ES-I3 (cell line): Measurements from ENCODE around the gene NRTN.

Experiments
- H3K36me3 ChIP-seq: 2 replicates; pipeline ENCODE4 v1.6.1; 2013; ENCODE audit warnings: mild to moderate bottlenecking, low read length, control low read depth, moderate library complexity; ENCODE audit not compliant: insufficient read depth
- H3K4me1 ChIP-seq: 2 replicates; pipeline ENCODE4 v1.6.1; 2013; ENCODE audit warnings: mild to moderate bottlenecking, control low read depth, low read length; ENCODE audit not compliant: insufficient read depth
- H3K9ac ChIP-seq: 2 replicates; pipeline ENCODE4 v1.6.1; 2013; ENCODE audit warnings: low read depth, mild to moderate bottlenecking, low read length, moderate library complexity
- H3K9me3 ChIP-seq: 2 replicates; pipeline ENCODE4 v1.6.1; 2013; ENCODE audit warnings: mild to moderate bottlenecking, low read length, moderate library complexity; ENCODE audit not compliant: control insufficient read depth, insufficient read depth

Gene NRTN

DNA sequence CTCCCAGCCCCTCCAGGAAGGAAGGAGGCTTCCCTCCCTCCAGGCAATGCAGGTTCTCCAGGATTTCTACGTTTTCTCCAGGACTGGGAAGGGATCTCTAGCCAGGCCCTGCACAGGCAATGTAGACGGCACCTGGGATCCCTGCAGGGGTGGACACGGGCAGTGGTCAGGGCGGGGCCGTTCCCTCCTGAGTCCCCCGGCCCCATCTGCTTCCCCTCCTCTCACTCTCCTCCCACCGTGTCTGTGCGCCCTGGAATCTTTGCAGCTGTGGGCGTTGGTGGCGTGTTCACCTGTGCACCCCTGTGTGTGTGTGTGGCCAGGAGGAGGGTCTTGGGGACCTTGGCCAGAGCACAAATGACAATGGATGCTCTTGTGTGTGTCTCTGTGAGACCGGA lies 10.0 kb downstream of the NRTN start:
- Histone ChIP-seq H3K9ac (no peak overlapping the region), H3K36me3 (no peaks in the 10 kb centered on the region), H3K4me1 (no peaks in the 10 kb centered on the region), H3K9me3 (no peaks in the 10 kb centered on the region)

DNA sequence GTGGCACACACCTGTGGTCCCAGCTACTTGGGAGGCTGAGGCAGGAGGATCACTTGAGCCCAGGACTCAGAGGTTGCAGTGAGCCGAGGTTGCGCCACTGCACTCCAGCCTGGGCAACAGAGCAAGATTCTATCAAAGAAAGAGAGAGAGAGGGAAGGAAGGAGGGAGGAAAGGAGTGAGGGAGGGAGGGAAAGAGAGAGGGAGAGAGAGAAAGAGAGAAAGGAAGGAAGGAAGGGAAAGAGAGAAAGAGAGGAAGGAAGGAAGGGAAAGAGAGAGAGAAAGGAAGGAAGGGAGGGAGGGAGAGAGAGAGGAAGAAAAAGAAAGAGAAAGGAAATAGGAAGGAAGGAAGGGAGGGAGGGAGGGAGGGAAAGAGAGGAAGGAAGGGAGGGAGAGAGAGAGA lies 12.4 kb downstream of the NRTN start:
- H3K9me3 ChIP-seq, result no peaks in the 10 kb centered on the region

DNA sequence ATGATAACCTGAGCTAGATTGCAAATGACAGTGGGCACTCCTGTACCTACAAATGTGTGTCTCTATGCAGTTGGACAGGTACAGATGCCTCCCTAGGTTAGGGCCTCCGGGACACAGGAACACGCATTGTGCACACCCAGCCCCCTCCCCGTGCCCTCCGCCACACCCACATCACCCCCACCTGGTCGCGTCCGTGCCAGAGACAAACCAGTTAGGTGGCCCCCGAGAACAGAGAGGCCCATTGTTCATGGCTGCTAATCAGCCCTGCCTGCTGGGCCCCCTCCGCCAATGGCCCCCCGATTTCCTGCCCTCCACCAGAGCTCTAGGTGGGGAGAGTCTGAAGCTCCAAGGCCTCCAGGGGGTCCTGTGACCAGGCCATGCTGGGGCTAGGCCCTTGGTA lies 13.7 kb downstream of the NRTN start:
- H3K9ac ChIP-seq, result no peak overlapping the region
- H3K9me3 ChIP-seq, result no peaks in the 10 kb centered on the region
- H3K36me3 ChIP-seq, result no peaks in the 10 kb centered on the region
- H3K4me1 ChIP-seq, result no peaks in the 10 kb centered on the region

More for the DNA sequence above, 12.4 kb downstream of the NRTN start:
- no peak overlapping the region for H3K9ac ChIP-seq
- no peaks in the 10 kb centered on the region for H3K36me3 ChIP-seq
- no peaks in the 10 kb centered on the region for H3K4me1 ChIP-seq

DNA sequence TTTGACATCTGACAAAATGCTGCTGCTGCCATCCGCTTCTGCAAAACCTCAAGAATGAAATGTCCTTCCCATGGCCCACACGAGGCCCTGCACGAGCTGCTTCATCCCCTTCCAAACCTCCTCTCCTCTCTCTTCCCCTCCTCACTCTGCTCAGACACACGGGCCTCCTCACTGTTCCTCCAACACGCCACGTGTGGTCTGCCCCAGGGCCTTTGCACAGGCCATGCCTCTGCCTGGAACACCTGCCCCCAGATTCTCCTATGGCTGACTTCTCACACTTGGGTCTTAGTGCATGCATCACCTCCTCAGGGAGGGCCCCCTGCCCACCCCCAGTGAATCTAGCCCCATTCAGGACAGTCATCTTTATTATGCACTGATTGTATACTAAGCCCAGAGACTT lies 15.9 kb downstream of the NRTN start:
- H3K4me1 ChIP-seq, result no peaks in the 10 kb centered on the region
- H3K9ac ChIP-seq, result no peak overlapping the region
- H3K9me3 ChIP-seq, result no peaks in the 10 kb centered on the region
- H3K36me3 ChIP-seq, result no peaks in the 10 kb centered on the region

DNA sequence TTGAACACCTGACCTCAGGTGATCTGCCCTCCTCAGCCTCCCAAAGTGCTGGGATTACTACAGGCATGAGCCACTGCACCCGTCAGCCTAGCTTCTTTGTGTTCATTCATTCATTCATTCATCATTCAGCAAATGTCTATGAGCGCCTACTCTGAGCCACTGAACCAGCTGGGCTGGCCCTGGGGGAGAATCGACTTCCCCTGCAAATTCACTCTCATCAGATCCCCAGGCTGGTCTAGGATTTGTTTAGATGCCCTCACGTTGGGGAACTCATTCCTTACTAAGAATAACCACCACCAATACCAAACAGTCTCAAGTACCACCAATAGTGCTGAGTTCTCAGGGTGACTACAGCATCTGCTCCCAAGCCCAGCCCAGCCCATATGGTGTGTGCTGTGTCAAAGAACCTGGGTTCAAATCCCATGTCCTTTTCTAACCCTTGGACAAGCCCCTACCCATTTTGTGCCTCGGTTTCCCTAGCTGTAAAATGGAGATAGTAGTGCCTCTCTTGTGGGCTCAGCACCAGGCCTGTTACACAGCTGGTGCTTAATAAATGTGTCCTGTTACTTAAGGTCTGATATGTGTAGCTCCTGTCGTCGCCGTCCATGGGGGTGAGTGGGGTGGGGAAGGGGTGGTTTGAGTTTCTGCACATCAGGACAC lies 16.8 kb downstream of the NRTN start:
- Histone ChIP-seq H3K9ac (no peak overlapping the region), H3K9me3 (no peaks in the 10 kb centered on the region), H3K4me1 (peaks cover 3% of the 10 kb centered on the region; the same call in 1 of the 2 replicates), H3K36me3 (no peaks in the 10 kb centered on the region)

DNA sequence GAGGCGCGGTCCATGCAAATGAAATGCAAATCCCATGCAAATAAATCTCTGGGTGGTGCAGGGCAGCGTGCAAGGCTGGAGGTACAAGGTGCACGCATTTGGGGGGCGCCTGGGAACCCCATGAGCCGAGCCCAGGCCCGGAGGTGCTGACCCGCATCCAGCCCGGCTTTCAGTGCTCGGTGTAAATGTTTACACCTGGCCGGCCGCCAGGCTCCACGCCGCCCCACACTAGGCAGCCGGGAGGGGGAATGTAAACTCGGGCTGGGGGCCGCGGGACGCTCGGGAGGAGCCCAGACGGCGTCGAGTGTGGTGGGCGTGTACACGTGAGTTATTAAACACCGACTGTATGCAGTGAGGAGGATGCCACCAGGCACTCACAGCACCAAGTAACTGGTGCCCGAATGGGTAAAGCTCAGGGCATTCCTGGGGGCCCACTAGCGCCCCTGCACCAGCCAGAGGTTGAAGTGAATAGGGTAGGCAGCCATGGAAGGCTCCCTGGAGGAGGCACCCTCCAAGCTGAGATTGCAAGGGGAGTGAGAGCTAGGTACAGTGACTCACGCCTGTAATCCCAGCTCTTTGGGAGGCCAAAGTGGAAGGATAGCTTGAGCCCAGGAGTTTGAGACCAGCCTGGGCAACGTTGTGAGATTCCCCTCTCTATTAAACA lies 17.4 kb downstream of the NRTN start:
- Histone ChIP-seq H3K9ac (no peak overlapping the region), H3K36me3 (no peaks in the 10 kb centered on the region), H3K9me3 (no peaks in the 10 kb centered on the region), H3K4me1 (peaks cover 3% of the 10 kb centered on the region; the same call in 1 of the 2 replicates)

DNA sequence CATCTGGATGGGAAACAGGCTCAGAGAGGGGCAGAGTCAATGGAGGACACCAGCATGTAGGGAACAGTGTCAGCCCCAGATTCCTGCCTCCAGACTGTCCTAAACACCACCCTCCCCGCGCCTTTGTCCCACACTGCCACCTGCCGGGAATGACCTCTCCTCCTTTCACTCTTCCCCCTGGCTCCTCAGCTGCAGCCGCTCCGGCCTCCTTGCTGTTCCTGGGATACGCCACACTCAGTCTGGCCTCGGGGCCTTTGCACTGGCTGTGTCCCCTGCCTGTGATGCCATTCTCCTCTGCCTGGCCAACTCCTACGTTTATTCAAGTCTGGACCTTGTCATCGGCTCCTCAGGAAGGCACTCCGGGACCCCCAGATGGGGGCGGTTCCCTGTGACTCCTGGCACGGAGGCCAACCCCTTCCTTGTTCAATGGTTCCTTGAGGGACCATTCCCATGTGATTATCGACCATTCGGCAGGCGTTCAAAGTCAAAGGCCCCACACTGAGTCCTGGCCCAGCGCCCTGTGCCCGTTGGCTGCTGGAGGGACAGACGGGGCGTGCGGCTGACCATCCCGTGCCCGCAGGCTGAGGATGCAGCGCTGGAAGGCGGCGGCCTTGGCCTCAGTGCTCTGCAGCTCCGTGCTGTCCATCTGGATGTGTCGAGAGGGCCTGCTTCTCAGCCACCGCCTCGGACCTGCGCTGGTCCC lies 18.9 kb downstream of the NRTN start:
- Histone ChIP-seq H3K36me3 (no peaks in the 10 kb centered on the region), H3K9ac (no peak overlapping the region), H3K9me3 (no peaks in the 10 kb centered on the region), H3K4me1 (peaks cover 3% of the 10 kb centered on the region; the same call in 1 of the 2 replicates)

DNA sequence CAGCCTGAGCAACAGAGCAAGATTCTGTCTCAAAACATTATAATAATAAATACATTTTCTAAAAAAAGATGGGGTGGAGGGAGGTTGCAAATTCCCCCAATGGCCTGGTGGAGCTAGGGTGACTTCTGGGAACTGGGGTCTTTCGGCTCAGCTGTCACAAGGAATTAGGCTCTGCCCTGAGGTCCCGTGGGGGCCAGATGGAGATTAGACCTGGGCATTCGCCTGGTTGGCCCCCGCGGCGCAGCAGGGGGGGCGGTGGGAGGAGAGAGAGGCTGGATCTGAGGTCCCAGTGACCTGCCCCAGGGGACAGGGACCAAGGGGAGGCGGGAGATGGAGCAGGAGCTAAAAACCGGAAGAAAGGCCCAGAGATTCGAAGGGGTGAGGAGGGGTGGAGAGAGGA lies 19.9 kb downstream of the NRTN start:
- Histone ChIP-seq H3K9me3 (no peaks in the 10 kb centered on the region), H3K4me1 (peaks cover 3% of the 10 kb centered on the region; the same call in 1 of the 2 replicates), H3K9ac (no peak overlapping the region), H3K36me3 (no peaks in the 10 kb centered on the region)

DNA sequence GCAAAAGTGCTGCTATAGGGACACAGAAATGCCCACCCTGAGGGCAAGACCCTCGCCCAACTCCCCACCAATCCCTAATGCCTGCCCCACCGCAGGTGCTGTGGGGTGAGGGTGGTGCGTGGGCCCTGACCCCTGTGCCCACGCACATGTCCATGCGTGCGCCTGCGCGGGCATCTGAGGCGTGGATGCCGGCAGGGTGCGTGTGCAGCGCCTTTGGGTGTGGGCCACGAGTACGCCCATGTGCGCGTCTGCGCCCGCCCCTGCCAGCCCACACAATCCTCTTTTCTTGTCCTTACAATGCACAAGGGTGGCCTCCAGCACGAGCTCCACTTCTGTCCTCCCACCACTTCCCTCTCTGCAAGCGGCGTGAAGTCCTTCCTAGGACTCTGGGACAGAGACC lies 20.3 kb downstream of the NRTN start:
- H3K36me3 ChIP-seq, result no peaks in the 10 kb centered on the region
- H3K9me3 ChIP-seq, result no peaks in the 10 kb centered on the region
- peaks cover 3% of the 10 kb centered on the region; the same call in 1 of the 2 replicates for H3K4me1 ChIP-seq
- no peak overlapping the region for H3K9ac ChIP-seq

DNA sequence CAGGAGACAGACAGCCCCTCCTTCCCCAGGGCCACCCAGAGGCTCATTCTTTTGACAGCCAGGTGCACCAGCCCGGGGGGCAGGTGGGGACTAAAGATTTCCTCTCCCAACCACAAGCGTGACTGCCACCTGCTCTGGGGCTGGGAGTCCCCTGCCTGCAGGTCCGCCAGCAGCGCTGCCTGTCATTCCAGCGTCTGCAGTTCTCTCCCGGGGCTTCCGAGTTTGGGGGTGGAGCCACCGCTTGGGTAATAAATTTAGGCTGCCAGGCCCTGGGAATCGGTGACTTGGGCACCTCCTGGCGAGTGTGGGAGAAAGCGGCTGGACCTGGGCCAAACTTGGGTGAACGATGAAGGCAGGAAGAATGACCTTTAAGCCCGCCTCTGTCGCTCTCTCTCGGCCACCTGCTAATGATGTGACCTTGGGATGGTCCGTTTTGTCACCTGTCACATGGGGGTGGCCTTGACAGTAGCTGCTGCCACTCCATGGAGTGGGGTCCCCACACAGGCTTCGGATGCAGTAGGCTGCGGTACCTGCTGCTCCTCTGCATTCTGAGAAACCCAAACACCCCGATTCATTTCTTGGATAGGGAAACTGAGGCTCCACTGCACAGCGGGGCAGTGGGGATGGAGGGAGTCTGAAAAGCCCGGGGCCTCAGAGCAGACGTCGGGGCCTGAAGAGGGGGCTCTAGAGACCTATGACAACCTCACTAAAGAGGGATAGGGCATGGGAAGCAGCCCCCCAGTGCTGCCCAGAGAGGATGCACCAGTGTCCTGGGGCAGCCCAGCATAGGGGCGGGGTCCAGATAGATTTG lies 21.9 kb downstream of the NRTN start:
- H3K9ac ChIP-seq, result peak overlapping the region; percentile 82; the same call in 1 of the 2 replicates

DNA sequence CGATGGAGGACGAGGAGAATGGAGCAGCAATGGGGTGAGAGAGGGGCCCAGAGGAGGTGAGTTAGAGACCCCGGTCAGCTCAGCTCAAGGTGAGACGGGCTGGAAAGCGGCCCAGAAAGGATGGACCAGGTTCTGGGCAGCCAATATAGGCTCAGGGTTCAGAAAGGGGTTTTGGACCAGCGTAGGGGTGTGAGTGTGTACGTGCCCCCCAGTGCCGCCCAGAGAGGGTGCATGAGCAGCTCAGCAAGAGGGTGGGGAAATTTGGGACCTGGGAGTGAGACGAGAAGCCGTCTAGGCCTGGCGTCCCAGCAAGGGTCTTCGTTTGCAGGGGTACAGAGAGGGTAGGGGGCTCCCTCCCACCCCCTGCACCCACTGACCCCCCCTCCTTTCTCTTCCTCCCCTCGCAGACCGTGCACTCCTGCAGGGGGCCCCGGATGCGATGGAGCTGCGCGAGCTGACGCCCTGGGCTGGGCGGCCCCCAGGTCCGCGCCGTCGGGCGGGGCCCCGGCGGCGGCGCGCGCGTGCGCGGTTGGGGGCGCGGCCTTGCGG lies 22.5 kb downstream of the NRTN start:
- Histone ChIP-seq H3K36me3 (no peaks in the 10 kb centered on the region), H3K9ac (peak overlapping the region; percentile 82), H3K9me3 (no peaks in the 10 kb centered on the region), H3K4me1 (peaks cover 3% of the 10 kb centered on the region; the same call in 1 of the 2 replicates)

More for the DNA sequence above, 21.9 kb downstream of the NRTN start:
- Histone ChIP-seq H3K36me3 (no peaks in the 10 kb centered on the region), H3K4me1 (peaks cover 3% of the 10 kb centered on the region; the same call in 1 of the 2 replicates), H3K9me3 (no peaks in the 10 kb centered on the region)

DNA sequence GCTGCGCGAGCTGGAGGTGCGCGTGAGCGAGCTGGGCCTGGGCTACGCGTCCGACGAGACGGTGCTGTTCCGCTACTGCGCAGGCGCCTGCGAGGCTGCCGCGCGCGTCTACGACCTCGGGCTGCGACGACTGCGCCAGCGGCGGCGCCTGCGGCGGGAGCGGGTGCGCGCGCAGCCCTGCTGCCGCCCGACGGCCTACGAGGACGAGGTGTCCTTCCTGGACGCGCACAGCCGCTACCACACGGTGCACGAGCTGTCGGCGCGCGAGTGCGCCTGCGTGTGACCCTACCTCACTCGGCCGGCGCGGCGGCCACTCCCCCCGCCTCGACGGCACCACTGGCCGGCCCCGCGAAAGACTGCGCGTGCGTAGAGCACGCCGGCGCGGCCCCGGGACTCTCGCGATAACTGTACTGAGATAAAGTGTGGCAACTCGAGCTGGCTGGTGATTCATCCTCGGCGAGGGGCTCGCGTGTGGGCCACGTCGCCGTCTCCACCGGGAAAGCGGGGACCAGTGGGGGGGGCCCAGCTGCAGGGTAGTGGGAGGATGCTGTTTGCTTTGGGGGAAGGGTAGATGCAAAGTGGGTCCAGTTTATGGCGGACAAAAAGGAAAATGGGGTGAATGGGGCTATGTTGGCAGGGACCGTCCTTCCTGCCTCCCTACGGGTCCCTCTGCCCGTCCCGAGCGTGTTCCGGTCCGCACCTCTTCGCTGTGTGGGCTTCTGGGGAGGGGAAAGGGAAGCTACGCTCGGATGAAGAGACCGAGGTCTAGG lies 23.2 kb downstream of the NRTN start:
- peaks cover 3% of the 10 kb centered on the region; the same call in 1 of the 2 replicates for H3K4me1 ChIP-seq
- peak overlapping the region; percentile 82 for H3K9ac ChIP-seq

More for the DNA sequence above, 23.2 kb downstream of the NRTN start:
- Histone ChIP-seq H3K9me3 (no peaks in the 10 kb centered on the region), H3K36me3 (no peaks in the 10 kb centered on the region)
